GM12873 (cell line): ENCODE measurements around the gene SLBP.

Experiments used
- CTCF ChIP-seq: IDR thresholded peaks from 2 replicates; pipeline ENCODE4 v1.5.1; 2012; ENCODE audit warnings: low read depth, mild to moderate bottlenecking, moderate library complexity, low read length, control low read depth; ENCODE audit not compliant: insufficient read depth; ENCODE audit errors: missing control alignments

The SLBP gene

GRCh38 chr4:1725521-1725920 is 13.4 kb upstream of the SLBP start:
- no peak for TF ChIP-seq CTCF

GRCh38 chr4:1723131-1723801 is 11.1 kb upstream of the SLBP start:
- TF ChIP-seq CTCF = peak; percentile 3

GRCh38 chr4:1722551-1723118 is 10.5 kb upstream of the SLBP start:
- no peak for TF ChIP-seq CTCF

- no peak for TF ChIP-seq CTCF
These were observed 9.8 kb upstream of the SLBP start for GRCh38 chr4:1721666-1722550.

GRCh38 chr4:1721003-1721665 is 9.0 kb upstream of the SLBP start, which contains the start of the genes TACC3 and TMEM129:
Gene TACC3 (plus strand): TSS chr4:1721521. CDS start chr4:1723422, 1,901 bp downstream.
Gene TMEM129 (minus strand): TSS chr4:1721323. CDS start chr4:1720837, 486 bp downstream.
- TF ChIP-seq CTCF = no peak

- no peak for TF ChIP-seq CTCF
These were observed 8.3 kb upstream of the SLBP start for GRCh38 chr4:1720163-1720983.
